Activated CD8-positive, alpha-beta memory T cell treated with anti-CD3 and anti-CD28 coated beads, Interleukin-2, amount 50 U/mL, for 1 hour (primary cell): Measurements from ENCODE around the gene BLMH.
A peak's percentile ranks its signal among the peaks of the same experiment; 100 is the strongest.

Experiments used
- DNase-seq: peaks from one replicate; pipeline ENCODE4 v3.0.0-alpha.2; 2020; ENCODE audit errors: extremely low read depth

BLMH gene, protein sequence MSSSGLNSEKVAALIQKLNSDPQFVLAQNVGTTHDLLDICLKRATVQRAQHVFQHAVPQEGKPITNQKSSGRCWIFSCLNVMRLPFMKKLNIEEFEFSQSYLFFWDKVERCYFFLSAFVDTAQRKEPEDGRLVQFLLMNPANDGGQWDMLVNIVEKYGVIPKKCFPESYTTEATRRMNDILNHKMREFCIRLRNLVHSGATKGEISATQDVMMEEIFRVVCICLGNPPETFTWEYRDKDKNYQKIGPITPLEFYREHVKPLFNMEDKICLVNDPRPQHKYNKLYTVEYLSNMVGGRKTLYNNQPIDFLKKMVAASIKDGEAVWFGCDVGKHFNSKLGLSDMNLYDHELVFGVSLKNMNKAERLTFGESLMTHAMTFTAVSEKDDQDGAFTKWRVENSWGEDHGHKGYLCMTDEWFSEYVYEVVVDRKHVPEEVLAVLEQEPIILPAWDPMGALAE

GRCh38 chr17:30291543-30292285 lies at the start of gene BLMH:
Gene BLMH, minus strand, starts transcription at chr17:30291944. Its CDS starts 125 bp downstream, at chr17:30291819.
- peak; percentile 49 for DNase-seq

DNA sequence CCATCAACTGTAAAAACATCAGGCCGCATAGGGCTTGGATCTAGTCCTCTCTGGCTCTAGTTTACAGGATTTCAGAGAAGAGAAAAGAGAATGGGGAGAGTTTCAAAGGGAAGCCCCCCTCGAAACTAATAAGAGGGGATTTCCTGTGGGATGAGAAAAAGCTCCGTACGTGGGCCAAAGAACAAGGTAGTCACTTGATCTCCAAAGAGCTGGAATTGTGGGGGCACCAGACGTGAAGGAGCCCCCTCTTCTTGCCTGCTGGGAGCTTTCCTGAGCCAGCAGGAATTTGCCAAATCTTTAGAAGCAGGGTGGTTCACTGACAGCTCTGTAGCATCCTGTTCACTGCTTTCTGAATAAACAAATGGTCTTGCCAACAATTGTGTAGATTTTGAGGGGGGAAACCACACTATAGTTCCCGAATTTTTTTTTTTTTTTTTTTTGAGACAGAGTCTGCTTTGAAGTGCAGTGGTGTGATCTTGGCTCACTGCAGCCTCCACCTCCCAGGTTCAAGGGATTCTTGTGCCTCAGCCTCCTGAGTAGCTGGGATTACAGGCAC lies 49.1 kb upstream of the BLMH start:
- no peak for DNase-seq

- DNase-seq: no peak
Measured at GRCh38 chr17:30339086-30339485, 47.3 kb upstream of the BLMH start.

GRCh38 chr17:30337393-30337999 lies 45.8 kb upstream of the BLMH start:
- DNase-seq: no peak

DNA sequence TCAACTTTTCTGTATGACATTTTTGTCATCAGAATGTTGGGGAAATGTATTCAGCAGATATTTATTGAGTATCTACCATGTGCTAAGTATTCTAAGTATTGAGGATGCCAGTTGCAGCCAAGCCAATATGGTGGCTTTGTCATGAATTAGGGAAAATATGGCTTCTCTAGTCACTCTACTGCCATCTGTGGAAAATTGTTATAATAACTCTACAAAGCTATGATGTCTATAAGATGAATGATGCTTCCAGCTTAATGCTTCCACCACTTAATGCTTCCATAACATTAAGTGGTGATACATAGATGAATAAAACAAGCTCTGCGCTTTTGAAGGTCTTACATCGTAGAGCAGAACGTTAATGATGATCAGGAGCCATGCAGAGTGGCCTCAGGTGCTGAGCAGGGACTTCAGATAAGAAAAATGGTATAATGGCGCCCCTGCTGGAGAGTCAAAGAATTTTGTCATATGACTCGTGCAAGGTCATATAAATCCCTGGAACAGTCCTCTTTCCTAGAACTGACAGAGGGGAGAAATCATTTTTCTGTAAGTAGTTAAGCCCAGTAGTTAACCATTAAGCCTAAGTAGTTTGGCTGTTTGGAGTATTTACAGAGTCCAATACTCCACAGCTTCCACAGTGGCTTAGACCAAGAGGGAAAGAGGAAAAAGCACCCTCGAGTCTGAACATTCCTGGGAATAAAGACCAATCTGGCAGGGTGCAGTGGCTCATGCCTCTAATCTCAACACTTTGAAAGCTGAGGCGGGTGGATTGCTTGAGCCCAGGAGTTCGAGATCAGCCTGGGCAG lies 44.8 kb upstream of the BLMH start:
- DNase-seq: peak; percentile 34

DNA sequence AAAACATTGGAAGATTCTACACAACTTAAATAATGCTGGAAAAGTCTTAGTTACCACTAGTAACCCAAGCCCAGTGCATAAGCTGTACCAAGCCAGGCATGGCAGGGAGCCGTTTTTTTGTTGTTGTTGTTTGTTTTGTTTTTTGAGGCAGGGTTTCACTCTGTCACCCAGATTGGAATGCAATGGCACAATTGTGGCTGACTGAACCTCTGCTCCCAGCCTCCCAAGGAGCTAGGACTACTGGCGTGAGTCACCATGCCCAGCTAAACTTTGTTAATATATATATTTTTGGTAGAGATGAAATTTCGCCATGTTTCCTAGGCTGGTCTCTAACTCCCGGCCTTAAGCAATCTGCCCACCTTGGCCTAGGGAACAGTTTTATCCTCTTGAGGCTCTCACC lies 42.7 kb upstream of the BLMH start:
- DNase-seq: no peak

DNA sequence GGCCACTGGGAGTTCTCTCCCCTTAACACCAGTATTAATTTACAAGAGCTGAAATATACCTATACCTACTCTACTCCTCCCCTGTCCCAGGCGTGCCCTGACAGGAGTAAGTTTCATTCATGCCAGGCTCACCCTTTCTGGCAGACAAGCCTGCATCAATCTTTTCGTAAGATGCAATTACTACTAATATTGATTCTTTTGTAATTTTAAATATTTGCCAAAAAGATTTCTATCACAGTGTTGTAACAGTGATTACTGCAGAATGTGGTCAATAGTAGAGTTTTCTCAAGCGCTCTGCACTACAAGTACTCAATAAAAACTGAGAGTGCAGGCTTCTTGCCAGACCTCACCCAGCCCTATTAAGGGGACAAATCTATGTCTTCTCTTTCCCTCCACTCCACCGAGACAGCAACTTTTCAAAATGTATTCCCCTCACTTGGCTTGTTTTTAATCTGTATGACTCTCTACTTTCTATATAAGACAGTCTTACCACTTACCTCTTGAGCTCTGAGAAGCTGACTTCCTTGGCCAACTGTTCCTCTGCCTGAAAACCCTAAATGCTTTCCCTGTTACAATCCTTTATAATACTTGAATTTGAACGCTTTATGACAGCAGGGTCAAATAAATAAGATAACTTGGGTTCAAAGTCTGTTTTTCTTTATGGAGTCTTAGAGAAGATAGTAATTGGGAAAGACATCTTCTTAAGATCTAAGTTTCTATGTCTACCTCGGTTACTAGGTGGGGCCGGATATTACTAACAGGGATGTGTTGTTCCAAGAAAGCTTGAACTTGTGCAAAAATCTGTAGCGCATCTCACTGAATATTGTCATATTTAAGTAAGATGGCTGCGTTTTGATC lies 42.0 kb upstream of the BLMH start, which contains the start of gene TMIGD1:
TMIGD1 (minus strand) TSS at position 555 of the 858 bp plus-strand sequence. CDS start 1,924 bp downstream, outside the sequence.
- no peak for DNase-seq

DNA sequence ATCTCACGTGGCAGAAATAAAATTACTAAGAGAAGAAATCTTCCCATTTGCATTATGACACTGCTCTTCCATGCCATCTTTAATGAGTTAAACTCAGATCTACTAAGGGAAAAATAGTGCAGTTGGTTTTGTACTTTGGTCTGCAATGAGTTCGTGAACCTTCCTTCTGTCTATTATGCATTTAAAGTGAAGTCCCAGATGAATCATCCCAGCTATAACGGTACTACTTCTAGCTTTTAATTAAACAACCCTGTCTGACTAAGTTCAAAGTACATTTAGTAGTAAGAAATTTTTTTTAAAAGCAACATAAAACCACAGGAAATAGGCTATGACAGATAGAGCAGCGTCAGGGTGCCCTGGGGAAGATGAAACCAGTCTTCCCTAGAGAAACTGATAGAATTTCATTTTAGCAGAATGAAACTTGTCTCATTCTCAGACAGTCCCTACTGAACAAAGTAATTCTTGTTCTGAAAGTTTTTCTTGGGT lies 40.4 kb upstream of the BLMH start:
- peak; percentile 32 for DNase-seq

DNA sequence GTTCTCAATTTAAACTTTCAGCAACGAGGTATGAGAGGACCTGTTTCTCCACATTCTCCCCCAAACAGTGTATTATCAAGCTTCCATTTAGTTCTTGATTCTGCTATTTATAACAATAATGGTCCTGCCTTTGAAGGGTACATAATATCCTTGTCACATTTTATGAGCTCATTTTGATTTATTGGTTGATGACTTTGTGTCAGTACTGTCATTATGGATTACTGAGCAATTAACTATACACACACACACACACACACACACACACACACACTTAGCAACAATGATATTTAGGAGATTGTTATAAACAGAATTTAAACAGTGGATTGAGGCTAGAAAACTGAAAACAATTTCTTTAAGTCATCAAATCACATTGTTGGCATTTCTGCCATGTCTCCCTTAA lies 35.1 kb upstream of the BLMH start:
- no peak for DNase-seq

- DNase-seq: no peak
Measured at GRCh38 chr17:30324723-30325122, 33.0 kb upstream of the BLMH start.

DNA sequence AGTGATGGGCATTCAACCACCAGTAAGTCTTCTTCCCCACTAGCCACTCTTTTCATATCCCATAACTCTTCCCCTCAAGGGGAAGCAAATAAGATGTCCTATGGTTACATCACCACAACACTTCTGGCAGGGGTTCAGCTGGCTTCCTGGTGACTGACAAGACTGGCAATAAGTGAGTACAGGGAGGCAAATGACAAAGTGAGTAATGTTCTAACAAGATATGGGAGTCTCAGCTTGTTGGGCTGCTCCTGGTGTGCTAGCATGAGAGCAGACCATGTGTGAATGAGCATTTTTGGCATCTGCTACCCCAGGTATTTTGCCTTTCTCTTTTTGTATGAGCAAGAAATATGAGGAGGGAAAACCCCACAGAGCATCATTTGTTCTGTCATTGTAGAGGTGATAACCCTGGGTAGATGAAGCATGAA lies 32.2 kb upstream of the BLMH start:
- DNase-seq: no peak

DNA sequence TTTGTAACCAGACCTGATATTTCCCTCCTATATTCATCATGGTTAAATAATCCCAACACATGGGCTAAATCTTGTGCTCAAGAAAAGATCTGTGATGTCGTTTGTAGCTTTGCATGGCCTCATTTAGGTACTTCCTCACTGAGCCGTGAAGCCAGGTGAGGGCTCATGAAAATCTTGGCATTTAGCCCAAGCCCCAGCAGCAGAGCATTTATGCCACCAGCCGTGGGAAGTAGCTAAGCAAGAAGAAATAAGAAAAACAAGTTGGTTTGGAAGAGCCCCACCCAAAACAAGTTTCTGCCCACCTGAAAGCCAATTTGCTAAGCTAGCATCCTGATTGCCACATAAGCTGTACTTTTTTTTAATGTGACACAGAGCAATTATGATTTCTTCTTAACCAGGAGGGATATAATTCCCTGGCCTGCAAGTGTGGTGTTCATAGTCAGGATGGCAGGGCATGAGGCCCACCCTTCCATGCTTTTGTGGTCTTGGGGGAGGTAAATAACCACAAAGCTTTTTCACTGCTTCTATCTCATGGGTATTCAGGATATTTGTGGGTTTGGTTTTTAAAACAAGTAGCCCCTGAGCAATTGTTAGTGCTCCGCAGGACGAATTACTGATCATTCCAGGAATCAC lies 31.6 kb upstream of the BLMH start:
- peak; percentile 27 for DNase-seq

DNA sequence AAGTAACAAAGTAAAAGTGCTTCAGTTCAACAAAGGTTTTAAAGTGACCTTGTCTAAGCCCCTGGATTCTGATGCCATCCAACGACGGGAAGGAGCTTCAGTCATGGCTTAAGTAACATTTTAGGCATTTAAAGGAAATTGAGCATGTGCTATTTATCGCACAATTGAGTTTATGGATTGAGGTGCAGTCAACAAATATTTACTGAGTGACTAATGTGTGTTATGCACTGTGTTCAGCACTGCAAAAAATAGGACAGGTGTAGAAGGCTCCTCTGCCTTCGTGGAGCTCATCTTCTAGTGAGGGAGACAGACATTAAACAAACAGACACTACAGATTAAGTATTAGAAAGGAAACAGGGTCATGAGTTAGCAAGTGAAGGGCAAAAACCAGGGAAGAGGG lies 29.6 kb upstream of the BLMH start:
- no peak for DNase-seq

- no peak for DNase-seq
Measured at GRCh38 chr17:30318155-30318554, 26.4 kb upstream of the BLMH start.

DNA sequence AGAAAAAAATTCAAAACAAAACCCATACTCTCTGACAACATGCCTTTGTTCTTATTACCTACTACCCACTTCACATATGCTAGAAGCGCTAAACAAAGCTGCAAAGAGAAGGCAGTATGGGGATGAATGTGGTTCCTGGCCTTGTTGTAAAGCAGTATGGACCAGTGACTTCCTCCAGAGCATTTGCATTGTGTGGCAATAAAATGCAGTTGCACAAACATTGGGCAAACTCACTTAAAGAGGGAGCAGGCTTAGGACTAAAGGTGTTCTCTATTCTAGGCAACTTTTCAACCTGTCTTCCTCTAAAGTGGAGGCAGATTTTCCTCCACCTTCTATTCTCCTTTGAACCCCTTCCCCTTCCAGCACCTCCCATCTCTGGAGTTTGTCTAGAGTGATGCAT lies 25.0 kb upstream of the BLMH start:
- no peak for DNase-seq

GRCh38 chr17:30315106-30315505 lies 23.4 kb upstream of the BLMH start:
- DNase-seq: no peak

DNA sequence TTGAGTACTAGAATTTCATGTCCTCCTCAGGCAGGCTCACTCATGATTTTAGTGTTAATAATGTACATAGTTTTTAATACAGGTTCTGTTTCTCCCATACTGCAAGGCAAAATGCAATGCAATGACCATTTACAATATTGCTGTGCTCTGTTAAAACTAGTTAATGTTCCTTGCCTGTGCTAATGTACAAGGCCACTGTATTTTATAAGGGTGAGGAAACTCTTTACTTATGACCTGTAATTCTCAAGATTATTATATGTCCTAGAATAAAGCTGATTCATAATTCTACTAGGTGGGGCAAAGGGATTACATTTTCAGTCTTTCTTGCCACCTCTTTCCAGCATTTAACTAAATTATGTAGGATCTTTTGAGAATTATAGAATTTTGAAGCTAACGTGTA lies 22.7 kb upstream of the BLMH start:
- DNase-seq: no peak

DNA sequence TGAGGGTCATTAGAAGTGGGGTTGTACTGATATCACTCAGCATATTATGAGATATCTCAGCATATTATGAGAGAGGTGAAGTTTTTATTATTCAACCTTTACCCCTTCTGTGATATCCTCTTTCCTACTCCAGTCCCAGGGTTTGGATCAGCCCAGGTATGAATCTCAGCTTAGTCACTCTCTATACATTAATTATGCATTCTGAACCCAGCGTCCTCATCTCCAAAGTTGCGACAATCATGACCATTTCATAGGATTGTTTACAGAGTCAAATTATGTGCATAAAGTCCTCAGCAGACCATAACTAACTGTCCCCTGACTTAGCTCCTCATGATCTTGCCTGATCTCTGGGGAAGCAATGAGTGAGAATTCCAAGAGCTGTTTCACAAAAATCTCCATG lies 20.5 kb upstream of the BLMH start:
- no peak for DNase-seq

- no peak for DNase-seq
Measured at GRCh38 chr17:30310562-30310961, 18.8 kb upstream of the BLMH start.

- no peak for DNase-seq
Measured at GRCh38 chr17:30309591-30309990, 17.8 kb upstream of the BLMH start.
